Aorta (tissue), 5 donors: ENCODE results near the gene OR7C2. TPM values are rescaled to one million over a fixed set of nuclear protein-coding genes. Genes with fewer than 3 reads are reported as not detected.
"Not testable (repeated sequence)": the region's sequence is repeated elsewhere in the genome, so short reads cannot be mapped to it uniquely, and the experiment has no call there.

Source experiments
- ATAC-seq: fragments of 200-7000 bp; cut with Tn5 transposase; one replicate; pipeline ENCODE4 v1.9.1; 2022; ENCODE audit warnings: moderate library complexity; ENCODE audit not compliant: low FRiP score
- DNase-seq, 2 donors: peaks; one replicate each; pipeline ENCODE4 v3.0.0-alpha.2; 2020
- H3K27ac ChIP-seq, 2 donors: one replicate each; pipeline ENCODE4 v1.5.1; 2013; ENCODE audit warnings: low read length in 2 of 2, mild to moderate bottlenecking in 2 of 2, moderate library complexity in 2 of 2, control low read depth in 1 of 2, inconsistent platforms in 1 of 2, low read depth in 1 of 2
- H3K27me3 ChIP-seq, 2 donors: one replicate each; pipeline ENCODE4 v1.6.1; 2013; ENCODE audit warnings: control low read depth in 1 of 2, low read length in 1 of 2, mild to moderate bottlenecking in 1 of 2, moderate library complexity in 1 of 2; ENCODE audit not compliant: insufficient read depth in 2 of 2, control insufficient read depth in 1 of 2
- H3K36me3 ChIP-seq, 2 donors: one replicate each; pipeline ENCODE4 v1.6.1; 2013; ENCODE audit warnings: control low read depth in 1 of 2, low read length in 1 of 2, mild to moderate bottlenecking in 1 of 2; ENCODE audit not compliant: insufficient read depth in 2 of 2, control insufficient read depth in 1 of 2
- H3K4me1 ChIP-seq, 2 donors: one replicate each; pipeline ENCODE4 v1.6.1; 2013; ENCODE audit warnings: low read length in 2 of 2, control low read depth in 1 of 2, mild to moderate bottlenecking in 1 of 2, moderate library complexity in 1 of 2; ENCODE audit not compliant: insufficient read depth in 2 of 2, control insufficient read depth in 1 of 2
- H3K4me3 ChIP-seq, 2 donors: one replicate each; pipeline ENCODE4 v1.5.1; 2013; ENCODE audit warnings: low read length in 2 of 2, control low read depth in 1 of 2, mild to moderate bottlenecking in 1 of 2
- H3K9me3 ChIP-seq: one replicate; pipeline ENCODE4 v1.6.1; 2013; ENCODE audit warnings: mild to moderate bottlenecking, low read length; ENCODE audit not compliant: control insufficient read depth
- WGBS, 2 donors: extraction: QIAGEN DNeasy Blood & Tissue Kit; methylation state at CpG; one replicate each; pipeline ENCODE4 v1.1.7; 2013; 5-methylcytosine and 5-hydroxymethylcytosine counted together
- intact Hi-C, 2 donors: fragments of 100-400 bp; cut with DNase I; formaldehyde crosslinking; loops; one replicate each; pipeline versions ENCODE4 v1.14.2 to v1.15.0; 2022
- polyA plus RNA-seq, 2 donors: library from polyadenylated mRNA; stranded (reverse); fragments of 200-250 nt; gene quantifications; one replicate each; pipeline ENCODE4 v1.2.3, GENCODE V29; 2013
- total RNA-seq, 2 donors: library from RNA; stranded (reverse); fragmentation: NEBNext Ultra II Directional; extraction: Animal tissue kit (Norgen Biotek cat#: 25700); gene quantifications; one replicate each; pipeline ENCODE4 v1.2.1, GENCODE V29; 2021
- donor health status: healthy with polysubstance abuse.
- donor health status: Bipolar disorder and iron deficiency.
- donor health status: DM: no; HTN: no; CAD: no.
- donor health status: DM: no; HTN: no; CAD: no.
- donor health status: DM: yes; HTN: yes; CAD: no.

The OR7C2 gene
- total and polyA plus RNA-seq, 4 donors, result not detected

DNA sequence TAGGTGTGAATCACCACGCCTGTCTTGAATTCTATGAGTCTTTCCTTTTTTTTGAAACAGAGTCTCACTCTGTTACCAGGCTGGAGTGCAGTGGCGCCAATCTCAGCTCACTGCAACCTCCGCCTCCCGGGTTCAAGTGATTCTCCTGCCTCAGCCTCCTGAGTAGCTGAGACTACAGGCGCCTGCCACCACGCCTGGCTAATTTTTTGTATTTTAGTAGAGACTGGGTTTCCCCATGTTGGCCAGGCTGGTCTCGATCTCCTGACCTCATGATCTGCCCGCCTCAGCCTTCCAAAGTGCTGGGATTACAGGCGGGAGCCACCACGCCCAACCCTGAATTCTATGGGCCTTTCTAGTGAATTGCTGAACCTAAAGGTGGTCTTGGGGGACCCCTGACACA lies 8.1 kb downstream of the OR7C2 start:
- WGBS, 2 donors, result 80 to 83% methylated on average over 10 of the region's 10 CpGs
- H3K4me1 ChIP-seq, H3K4me3 ChIP-seq, intact Hi-C loops, DNase-seq, H3K9me3 ChIP-seq, H3K36me3 ChIP-seq, H3K27ac ChIP-seq, H3K27me3 ChIP-seq, ATAC-seq: not testable (repeated sequence)

DNA sequence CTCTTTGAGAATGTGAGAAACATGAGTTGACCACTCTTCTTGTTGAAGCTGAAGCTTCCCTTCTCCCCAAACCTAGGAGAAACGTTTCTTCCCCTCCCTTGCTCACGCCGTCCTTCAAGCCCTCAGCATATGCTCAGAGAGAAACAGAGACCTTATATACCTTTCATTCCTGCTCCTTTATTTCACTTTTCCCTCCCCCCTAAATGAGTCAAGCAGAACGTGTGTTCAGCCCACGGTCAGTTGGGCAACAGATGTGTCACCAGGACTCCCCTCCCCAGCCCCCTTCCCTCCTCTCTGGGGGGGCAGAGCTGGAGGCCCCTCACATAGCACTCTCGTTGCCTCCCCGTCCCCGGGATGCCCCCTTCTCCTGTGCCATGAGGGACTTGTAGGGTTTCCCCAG lies 8.6 kb downstream of the OR7C2 start:
- DNase-seq (no peak), ATAC-seq (no peak)
- 57 to 58% methylated on average over 8 of the region's 8 CpGs for WGBS, 2 donors
- no peaks in the 10 kb centered on the region for H3K4me1 ChIP-seq
- H3K4me3 ChIP-seq, result no peak overlapping the region
- no peaks in the 10 kb centered on the region for H3K9me3 ChIP-seq
- no peaks in the 10 kb centered on the region for H3K27me3 ChIP-seq
- no peaks in the 10 kb centered on the region for H3K36me3 ChIP-seq
- intact Hi-C loops, result no loop called here
- no peak overlapping the region for H3K27ac ChIP-seq

DNA sequence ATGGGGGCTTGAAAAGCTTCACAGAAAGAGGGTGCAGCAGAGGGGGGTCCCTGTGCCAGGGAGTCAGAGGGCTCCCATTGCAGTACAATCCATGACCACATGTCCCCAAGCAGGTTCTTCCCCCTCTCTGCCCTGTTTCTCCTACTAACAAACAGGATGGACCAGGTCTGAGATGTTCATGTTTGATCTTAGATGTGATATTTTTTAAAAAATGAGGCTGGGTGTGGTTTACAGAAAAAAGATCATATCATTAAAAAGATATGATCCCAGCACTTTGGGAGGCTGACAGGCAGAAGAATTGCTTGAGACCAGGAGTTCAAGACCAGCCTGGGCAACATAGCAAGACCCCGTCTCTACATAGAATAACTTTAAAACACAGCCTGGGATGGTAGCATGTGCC lies 9.1 kb downstream of the OR7C2 start:
- WGBS, 2 donors, result 77 to 83% methylated on average over 1 of the region's 1 CpG
- no peaks in the 10 kb centered on the region for H3K4me1 ChIP-seq
- no peak for DNase-seq
- H3K36me3 ChIP-seq, result no peaks in the 10 kb centered on the region
- H3K4me3 ChIP-seq, result no peak overlapping the region
- H3K27me3 ChIP-seq, result no peaks in the 10 kb centered on the region
- ATAC-seq, result no peak
- intact Hi-C loops, result no loop called here
- H3K27ac ChIP-seq, result no peak overlapping the region
- no peaks in the 10 kb centered on the region for H3K9me3 ChIP-seq

DNA sequence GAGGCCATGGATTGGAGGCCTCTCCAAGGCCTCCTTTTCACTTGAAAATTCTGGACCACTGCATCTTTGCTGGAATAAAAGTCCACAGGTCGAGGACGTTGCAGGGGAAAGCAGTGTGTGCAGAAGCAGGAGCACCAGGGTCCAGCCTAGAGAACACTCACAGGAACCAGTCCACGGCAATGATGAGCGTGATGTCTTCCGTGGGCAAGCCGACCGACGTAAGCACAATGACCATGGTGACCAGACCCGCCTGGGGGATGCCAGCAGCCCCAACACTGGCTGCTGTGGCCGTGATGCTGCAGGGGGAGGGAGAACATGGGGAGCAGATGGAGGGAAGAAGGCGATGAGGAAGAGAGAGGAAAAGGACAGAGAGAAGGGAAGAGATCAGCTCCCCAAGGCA lies 11.5 kb downstream of the OR7C2 start:
- Histone ChIP-seq H3K36me3 (no peaks in the 10 kb centered on the region), H3K27ac (no peak overlapping the region), H3K4me1 (no peaks in the 10 kb centered on the region), H3K9me3 (peaks cover 15% of the 10 kb centered on the region), H3K4me3 (no peak overlapping the region), H3K27me3 (no peaks in the 10 kb centered on the region)
- 79 to 84% methylated on average over 10 to 11 of the region's 11 CpGs for WGBS, 2 donors
- ATAC-seq, result no peak
- intact Hi-C loops, result no loop called here
- DNase-seq, result no peak

DNA sequence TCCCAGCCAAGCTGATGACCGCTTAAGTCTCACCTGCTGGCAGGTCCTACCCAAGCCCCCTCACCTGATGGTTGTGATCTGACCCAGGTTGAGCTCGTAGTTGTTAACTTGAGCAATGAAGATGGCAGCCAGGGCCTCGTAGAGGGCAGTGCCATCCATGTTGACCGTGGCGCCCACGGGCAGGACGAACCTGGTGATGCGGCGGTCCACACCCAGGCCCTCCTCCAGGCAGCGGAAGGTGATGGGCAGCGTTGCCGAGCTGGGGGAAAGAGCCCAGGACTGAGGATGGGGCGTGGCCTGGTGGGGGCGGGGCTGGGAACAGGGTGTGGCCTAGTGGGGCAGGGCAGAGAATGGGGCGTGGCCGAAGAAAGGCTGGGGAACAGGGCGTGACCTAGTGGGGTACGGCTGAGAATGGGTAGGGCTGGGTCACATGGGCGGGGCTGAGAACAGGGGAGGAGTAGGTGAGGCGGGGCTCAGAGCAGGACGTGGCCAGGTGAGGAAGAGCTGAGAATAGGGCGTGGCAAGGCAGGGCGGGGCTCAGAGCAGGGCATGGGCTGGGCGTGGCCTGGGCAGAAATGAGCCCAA lies 12.9 kb downstream of the OR7C2 start:
- Histone ChIP-seq H3K36me3 (no peaks in the 10 kb centered on the region), H3K4me3 (no peak overlapping the region), H3K27me3 (no peaks in the 10 kb centered on the region), H3K27ac (no peak overlapping the region), H3K4me1 (no peaks in the 10 kb centered on the region), H3K9me3 (peaks cover 15% of the 10 kb centered on the region)
- intact Hi-C loops, result no loop called here
- no peak for ATAC-seq
- 14 to 20% methylated on average over 24 of the region's 24 CpGs for WGBS, 2 donors
- no peak for DNase-seq

GRCh38 chr19:14957464-14957863 lies 16.2 kb downstream of the OR7C2 start:
- H3K9me3 ChIP-seq, result peaks cover 21% of the 10 kb centered on the region
- intact Hi-C loops, result no loop called here
- WGBS, 2 donors, result 88% methylated on average over 3 of the region's 3 CpGs
- no peak overlapping the region for H3K27ac ChIP-seq
- no peaks in the 10 kb centered on the region for H3K27me3 ChIP-seq
- H3K4me3 ChIP-seq, result no peak overlapping the region
- no peaks in the 10 kb centered on the region for H3K4me1 ChIP-seq
- DNase-seq (no peak), ATAC-seq (no peak)
- no peaks in the 10 kb centered on the region for H3K36me3 ChIP-seq

DNA sequence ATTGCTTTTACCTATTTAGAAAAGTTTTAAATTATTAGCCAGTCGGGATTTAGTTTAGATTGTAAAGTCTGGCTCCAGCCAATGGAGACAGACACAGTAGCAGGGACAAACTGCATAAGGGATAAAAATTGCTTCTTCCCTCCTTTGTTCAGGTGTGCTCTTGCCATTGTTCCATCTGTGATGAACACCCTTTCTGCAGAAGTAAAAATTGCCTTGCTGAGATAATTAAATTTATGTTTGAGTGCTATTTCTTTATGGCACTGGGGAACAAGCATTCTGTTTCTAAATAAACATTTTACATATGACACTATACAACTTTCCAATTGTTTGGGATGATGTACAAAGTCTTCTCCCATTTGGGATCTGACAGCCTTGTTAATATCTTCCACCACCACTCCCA lies 18.0 kb downstream of the OR7C2 start:
- intact Hi-C loops, result no loop called here
- H3K4me1 ChIP-seq, result no peaks in the 10 kb centered on the region
- no peaks in the 10 kb centered on the region for H3K27me3 ChIP-seq
- no peak overlapping the region for H3K4me3 ChIP-seq
- DNase-seq (no peak), ATAC-seq (no peak)
- no peaks in the 10 kb centered on the region for H3K36me3 ChIP-seq
- WGBS, 2 donors, result 24 to 73% methylated on average over 1 of the region's 1 CpG
- no peak overlapping the region for H3K27ac ChIP-seq
- peaks cover 21% of the 10 kb centered on the region for H3K9me3 ChIP-seq

- ATAC-seq (no peak), DNase-seq (no peak)
- Histone ChIP-seq H3K4me1 (no peaks in the 10 kb centered on the region), H3K36me3 (no peaks in the 10 kb centered on the region), H3K9me3 (peaks cover 11% of the 10 kb centered on the region), H3K4me3 (no peak overlapping the region), H3K27ac (no peak overlapping the region), H3K27me3 (no peaks in the 10 kb centered on the region)
- intact Hi-C loops, result no loop called here
- 90 to 94% methylated on average over 24 of the region's 24 CpGs for WGBS, 2 donors
These were observed 20.8 kb downstream of the OR7C2 start for GRCh38 chr19:14961956-14962685.

GRCh38 chr19:14968247-14968646 lies 27.0 kb downstream of the OR7C2 start:
- intact Hi-C loops, result no loop called here
- H3K4me3 ChIP-seq, result no peak overlapping the region
- H3K4me1 ChIP-seq, result no peaks in the 10 kb centered on the region
- H3K27me3 ChIP-seq, result no peaks in the 10 kb centered on the region
- no peak for ATAC-seq
- H3K27ac ChIP-seq, result no peak overlapping the region
- no peak for DNase-seq
- 94 to 95% methylated on average over 14 of the region's 14 CpGs for WGBS, 2 donors
- H3K9me3 ChIP-seq, result no peaks in the 10 kb centered on the region
- no peaks in the 10 kb centered on the region for H3K36me3 ChIP-seq
